WTC11 (cell line): Measurements from ENCODE around the gene ADAMTSL4. TPM values are rescaled to one million over a fixed set of nuclear protein-coding genes. Genes with fewer than 3 reads are reported as not detected.

Experiments
- ATAC-seq: fragments of 200-7000 bp; cut with Tn5 transposase; 2 replicates; pipeline ENCODE4 v1.10.0; 2021; ENCODE audit warnings: mild to moderate bottlenecking, moderate library complexity
- CTCF ChIA-PET: fragments of 300-600 bp; sonication (Branson Sonifier 250); formaldehyde crosslinking; loops from one replicate; lab custom pipeline; 2021; ENCODE audit warnings: antibody characterized with exemption; lab: Charles Lee
- POLR2A ChIA-PET: fragments of 350-600 bp; sonication (Branson Sonifier 250); formaldehyde crosslinking; loops from one replicate; lab custom pipeline; 2021; ENCODE audit warnings: antibody characterized with exemption; lab: Charles Lee
- DNase-seq: peaks from one replicate; pipeline ENCODE4 v3.0.0; 2021; ENCODE audit warnings: low spot score
- H3K27ac Mint-ChIP-seq: 2 replicates; pipeline ENCODE4 v1.8.0; 2021; ENCODE audit warnings: mixed read lengths
- H3K27me3 Mint-ChIP-seq: 2 replicates; pipeline ENCODE4 v1.8.0; 2021; ENCODE audit warnings: low read depth, mild to moderate bottlenecking, moderate library complexity, mixed read lengths
- H3K36me3 Mint-ChIP-seq: 2 replicates; pipeline ENCODE4 v1.8.0; 2021; ENCODE audit warnings: mixed read lengths
- H3K4me1 Mint-ChIP-seq: 2 replicates; pipeline ENCODE4 v1.8.0; 2022; ENCODE audit warnings: mixed read lengths
- H3K4me3 Mint-ChIP-seq: 2 replicates; pipeline ENCODE4 v1.8.0; 2021; ENCODE audit warnings: mild to moderate bottlenecking, moderate library complexity, mixed read lengths
- H3K9me3 Mint-ChIP-seq: 2 replicates; pipeline ENCODE4 v1.8.0; 2021; ENCODE audit warnings: mixed read lengths
- CDX4 ChIP-seq: fragments of 250-450 bp; sonication (Bioruptor Pico); IDR thresholded peaks from 2 replicates; pipeline ENCODE4 v1.9.0; 2021; ENCODE audit warnings: moderate library complexity, mild to moderate bottlenecking, inconsistent platforms, borderline replicate concordance
- CREB1 ChIP-seq: sonication (generic); formaldehyde crosslinking; IDR thresholded peaks from 2 replicates; pipeline ENCODE4 v1.8.0; 2023; ENCODE audit warnings: mild to moderate bottlenecking, missing genetic modification reagents
- CTCF ChIP-seq: fragments of 200-600 bp; IDR thresholded peaks from 2 replicates; pipeline ENCODE4 v1.8.0; 2022; ENCODE audit warnings: antibody characterized with exemption
- ESRRA ChIP-seq: sonication (generic); formaldehyde crosslinking; IDR thresholded peaks from 2 replicates; pipeline ENCODE4 v1.8.1; 2022; ENCODE audit warnings: mild to moderate bottlenecking, missing genetic modification reagents, borderline replicate concordance
- FOXJ3 ChIP-seq: sonication (generic); formaldehyde crosslinking; IDR thresholded peaks from 2 replicates; pipeline ENCODE4 v1.9.0; 2021; ENCODE audit warnings: missing genetic modification reagents, mild to moderate bottlenecking, borderline replicate concordance
- FOXP4 ChIP-seq: sonication (generic); formaldehyde crosslinking; IDR thresholded peaks from 2 replicates; pipeline ENCODE4 v1.8.0; 2022; ENCODE audit warnings: mild to moderate bottlenecking, missing genetic modification reagents
- GRHL2 ChIP-seq: fragments of 250-450 bp; sonication (Bioruptor Pico); IDR thresholded peaks from 2 replicates; pipeline ENCODE4 v1.8.0; 2022; ENCODE audit warnings: mild to moderate bottlenecking, moderate library complexity; ENCODE audit not compliant: insufficient replicate concordance, severe bottlenecking
- MAX ChIP-seq: sonication (generic); formaldehyde crosslinking; IDR thresholded peaks from 2 replicates; pipeline ENCODE4 v1.8.0; 2022; ENCODE audit warnings: mild to moderate bottlenecking, missing genetic modification reagents
- NFATC4 ChIP-seq: fragments of 250-450 bp; sonication (Bioruptor Pico); IDR thresholded peaks from 2 replicates; pipeline ENCODE4 v1.9.0; 2021; ENCODE audit warnings: mild to moderate bottlenecking
- NR1H2 ChIP-seq: sonication (generic); formaldehyde crosslinking; IDR thresholded peaks from 2 replicates; pipeline ENCODE4 v1.9.0; 2021; ENCODE audit warnings: mild to moderate bottlenecking, moderate library complexity, missing genetic modification reagents
- NR2C2 ChIP-seq: sonication (generic); formaldehyde crosslinking; IDR thresholded peaks from 2 replicates; pipeline ENCODE4 v1.8.0; 2022; ENCODE audit warnings: mild to moderate bottlenecking, missing genetic modification reagents
- PRRX2 ChIP-seq: fragments of 250-450 bp; sonication (Bioruptor Pico); IDR thresholded peaks from 2 replicates; pipeline ENCODE4 v1.8.0; 2021; ENCODE audit warnings: mild to moderate bottlenecking
- SP1 ChIP-seq: sonication (generic); formaldehyde crosslinking; conservative IDR thresholded peaks from 2 replicates; pipeline ENCODE4 v1.8.1; 2022; ENCODE audit warnings: missing genetic modification reagents
- TCF7 ChIP-seq: sonication (generic); formaldehyde crosslinking; IDR thresholded peaks from 2 replicates; pipeline ENCODE4 v1.8.0; 2022; ENCODE audit warnings: mild to moderate bottlenecking, low read depth, missing genetic modification reagents, moderate library complexity
- TEAD1 ChIP-seq: sonication (generic); formaldehyde crosslinking; IDR thresholded peaks from 2 replicates; pipeline ENCODE4 v1.8.0; 2022; ENCODE audit warnings: mild to moderate bottlenecking, missing genetic modification reagents
- USF1 ChIP-seq: sonication (generic); formaldehyde crosslinking; IDR thresholded peaks from 2 replicates; pipeline ENCODE4 v1.8.0; 2022; ENCODE audit warnings: mild to moderate bottlenecking, missing genetic modification reagents
- ZMAT4 ChIP-seq: fragments of 250-450 bp; sonication (Bioruptor Pico); IDR thresholded peaks from 2 replicates; pipeline ENCODE4 v1.9.0; 2021; ENCODE audit warnings: mild to moderate bottlenecking
- ZNF138 ChIP-seq: sonication (generic); formaldehyde crosslinking; conservative IDR thresholded peaks from 2 replicates; pipeline ENCODE4 v1.8.1; 2022; ENCODE audit warnings: mild to moderate bottlenecking, moderate library complexity, missing genetic modification reagents
- ZNF416 ChIP-seq: fragments of 250-450 bp; sonication (Bioruptor Pico); IDR thresholded peaks from 2 replicates; pipeline ENCODE4 v1.9.0; 2021; ENCODE audit warnings: mild to moderate bottlenecking, inconsistent platforms
- ZNF532 ChIP-seq: fragments of 250-450 bp; sonication (Bioruptor Pico); IDR thresholded peaks from 2 replicates; pipeline ENCODE4 v1.9.0; 2021; ENCODE audit warnings: mild to moderate bottlenecking, borderline replicate concordance
- ZNF671 ChIP-seq: fragments of 250-450 bp; sonication (Bioruptor Pico); IDR thresholded peaks from 2 replicates; pipeline ENCODE4 v1.8.0; 2021; ENCODE audit warnings: mild to moderate bottlenecking
- ZSCAN18 ChIP-seq: fragments of 250-450 bp; sonication (Bioruptor Pico); IDR thresholded peaks from 2 replicates; pipeline ENCODE4 v2.1.2; 2022; ENCODE audit warnings: mild to moderate bottlenecking, moderate library complexity
- total RNA-seq: library from RNA; stranded (reverse); gene quantifications from 3 replicates; pipeline ENCODE4 v1.2.3, GENCODE V29; 2021

The ADAMTSL4 gene
- total RNA-seq, 1 experiment from 2014 or later = 6.6 TPM

GRCh38 chr1:150568594-150568966 lies 19.4 kb downstream of the ADAMTSL4 start (continued):
- TF ChIP-seq ZNF532 (CRISPR knock-in tag) (no peak), USF1 (CRISPR knock-in tag) (no peak), MAX (CRISPR knock-in tag) (no peak), ESRRA (CRISPR knock-in tag) (no peak), ZMAT4 (CRISPR knock-in tag) (no peak), NR1H2 (no peak), FOXJ3 (no peak)
- TF ChIP-seq, all 79 proteins: peak for 3

- no peak for ATAC-seq
- ChIA-PET CTCF (interaction anchor here (0.7 to 7.2 kb wide), 4 partner anchors 13 to 242 kb away, joined by 3 to 68 read pairs (median 3); no protein-coding TSS in a partner anchor), POLR2A (interaction anchor here (0.6 to 9.4 kb wide), 5 partner anchors 10 to 545 kb away, joined by 3 to 188 read pairs (median 7); partner anchors contain the start of gene ENSA)
- no peak for DNase-seq
- peak overlapping the region; percentile 97 for H3K27ac Mint-ChIP-seq
- peaks cover 76% of the 10 kb centered on the region for H3K4me1 Mint-ChIP-seq
- no peaks in the 10 kb centered on the region for H3K9me3 Mint-ChIP-seq
- peaks cover 67% of the 10 kb centered on the region for H3K36me3 Mint-ChIP-seq
- H3K4me3 Mint-ChIP-seq = peak overlapping the region; percentile 46
- no peaks in the 10 kb centered on the region for H3K27me3 Mint-ChIP-seq
- TF ChIP-seq FOXP4 = no peak
- peak; percentile 46; the same call in 1 of the 2 replicates for TF ChIP-seq ZNF671 (CRISPR knock-in tag)
- 0 out of 2 replicates have a peak, but pooled peaks have one; percentile 27 for TF ChIP-seq PRRX2
- TF ChIP-seq SP1 (CRISPR knock-in tag) = no peak
- TF ChIP-seq CDX4 = no peak
- TF ChIP-seq GRHL2 (CRISPR knock-in tag) = no peak
- no peak for TF ChIP-seq ZSCAN18 (CRISPR knock-in tag)
- TF ChIP-seq ZNF138 (CRISPR knock-in tag) = no peak
- peak; percentile 68 for TF ChIP-seq ZNF416
- TF ChIP-seq CREB1 (CRISPR knock-in tag) = no peak
- TF ChIP-seq ZMAT4 (CRISPR knock-in tag) = no peak
- TF ChIP-seq TCF7 (CRISPR knock-in tag) = no peak
- no peak for TF ChIP-seq CTCF
- TF ChIP-seq TEAD1 (CRISPR knock-in tag) = 0 out of 2 replicates have a peak, but pooled peaks have one; percentile 35
- no peak for TF ChIP-seq NR2C2 (CRISPR knock-in tag)
- TF ChIP-seq NFATC4 (CRISPR knock-in tag) = peak; percentile 63
Measured at GRCh38 chr1:150572918-150573647, 23.9 kb downstream of the ADAMTSL4 start.
